ENCODE measurements around the gene GDI2. TPM values are rescaled to one million over a fixed set of nuclear protein-coding genes. Genes with fewer than 3 reads are reported as not detected.

The GDI2 gene
- total RNA-seq, 1 donor from 2014 or later, result 289 TPM

DNA sequence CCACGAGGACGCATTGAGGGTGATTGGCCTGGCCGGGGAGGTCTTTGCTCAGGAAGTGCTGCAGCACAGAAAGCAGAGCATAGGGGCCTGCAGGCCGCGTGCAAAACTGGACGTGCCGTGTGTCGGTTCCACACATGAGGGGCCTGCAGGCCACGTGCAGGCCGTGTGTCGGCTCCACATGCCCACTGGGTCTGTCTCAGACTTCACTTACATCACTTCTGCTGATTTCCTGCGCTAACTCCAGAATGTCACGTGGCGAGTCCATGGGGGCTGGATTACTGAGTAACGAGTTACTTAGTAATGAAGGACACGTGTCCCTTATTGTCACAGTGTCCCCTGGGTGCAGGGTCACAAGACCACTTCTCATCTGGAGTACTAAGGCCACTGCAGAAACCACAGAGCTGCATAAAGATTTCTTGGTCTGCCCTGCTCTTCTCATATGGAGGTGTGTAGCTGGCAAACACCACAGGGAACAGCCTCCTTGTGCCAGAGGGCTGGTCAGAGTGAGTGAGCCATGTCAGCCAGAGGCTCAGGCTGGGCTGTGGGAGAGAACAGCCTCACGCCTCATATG is 60.8 kb downstream of the GDI2 start:
- H3K27me3 Mint-ChIP-seq, result no peaks in the 10 kb centered on the region
- no peak for ATAC-seq (ENCODE audit: low read depth)
- intact Hi-C loops (cut with micrococcal nuclease), result no loop called here
- POLR2A ChIA-PET, result interaction anchor here (0.7 kb wide), 1 partner anchor 52 kb away, joined by 3 read pairs; no protein-coding TSS in a partner anchor
- no peak overlapping the region for H3K27ac Mint-ChIP-seq
- H3K36me3 Mint-ChIP-seq (ENCODE audit: low read depth), result peaks cover 75% of the 10 kb centered on the region
- TF ChIP-seq, protein P1, sequence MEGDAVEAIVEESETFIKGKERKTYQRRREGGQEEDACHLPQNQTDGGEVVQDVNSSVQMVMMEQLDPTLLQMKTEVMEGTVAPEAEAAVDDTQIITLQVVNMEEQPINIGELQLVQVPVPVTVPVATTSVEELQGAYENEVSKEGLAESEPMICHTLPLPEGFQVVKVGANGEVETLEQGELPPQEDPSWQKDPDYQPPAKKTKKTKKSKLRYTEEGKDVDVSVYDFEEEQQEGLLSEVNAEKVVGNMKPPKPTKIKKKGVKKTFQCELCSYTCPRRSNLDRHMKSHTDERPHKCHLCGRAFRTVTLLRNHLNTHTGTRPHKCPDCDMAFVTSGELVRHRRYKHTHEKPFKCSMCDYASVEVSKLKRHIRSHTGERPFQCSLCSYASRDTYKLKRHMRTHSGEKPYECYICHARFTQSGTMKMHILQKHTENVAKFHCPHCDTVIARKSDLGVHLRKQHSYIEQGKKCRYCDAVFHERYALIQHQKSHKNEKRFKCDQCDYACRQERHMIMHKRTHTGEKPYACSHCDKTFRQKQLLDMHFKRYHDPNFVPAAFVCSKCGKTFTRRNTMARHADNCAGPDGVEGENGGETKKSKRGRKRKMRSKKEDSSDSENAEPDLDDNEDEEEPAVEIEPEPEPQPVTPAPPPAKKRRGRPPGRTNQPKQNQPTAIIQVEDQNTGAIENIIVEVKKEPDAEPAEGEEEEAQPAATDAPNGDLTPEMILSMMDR (IDR thresholded peaks at IDR 0.05), result no peak
- no peak overlapping the region for H3K4me3 Mint-ChIP-seq
- no peaks in the 10 kb centered on the region for H3K9me3 Mint-ChIP-seq
- no peaks in the 10 kb centered on the region for H3K4me1 Mint-ChIP-seq
- CTCF ChIA-PET, result no interaction called here
- no peak for DNase-seq

- ATAC-seq (ENCODE audit: low read depth) (no peak), DNase-seq (no peak)
- Mint-ChIP-seq H3K36me3 (ENCODE audit: low read depth) (peaks cover 75% of the 10 kb centered on the region), H3K27ac (no peak overlapping the region), H3K4me1 (no peaks in the 10 kb centered on the region), H3K4me3 (no peak overlapping the region), H3K9me3 (no peaks in the 10 kb centered on the region), H3K27me3 (no peaks in the 10 kb centered on the region)
- intact Hi-C loops (cut with micrococcal nuclease), result no loop called here
- TF ChIP-seq, protein P1 (IDR thresholded peaks at IDR 0.05), result no peak
- ChIA-PET POLR2A (no interaction called here), CTCF (no interaction called here)
Observed at GRCh38 chr10:5751601-5752253, 61.5 kb downstream of the GDI2 start.

GRCh38 chr10:5748394-5748803 is 64.8 kb downstream of the GDI2 start:
- Mint-ChIP-seq H3K27ac (no peak overlapping the region), H3K9me3 (no peaks in the 10 kb centered on the region), H3K36me3 (ENCODE audit: low read depth) (peaks cover 91% of the 10 kb centered on the region), H3K4me1 (no peaks in the 10 kb centered on the region), H3K27me3 (no peaks in the 10 kb centered on the region), H3K4me3 (no peak overlapping the region)
- intact Hi-C loops (cut with micrococcal nuclease), result no loop called here
- no peak for ATAC-seq (ENCODE audit: low read depth)
- DNase-seq, result no peak
- ChIA-PET CTCF (no interaction called here), POLR2A (no interaction called here)
- TF ChIP-seq, protein P1 (IDR thresholded peaks at IDR 0.05), result no peak

GRCh38 chr10:5746197-5746596 is 67.0 kb downstream of the GDI2 start:
- no peak for DNase-seq
- ChIA-PET CTCF (interaction anchor here (0.7 kb wide), 1 partner anchor 49 kb away, joined by 4 read pairs; no protein-coding TSS in a partner anchor), POLR2A (interaction anchor here (0.9 kb wide), 1 partner anchor 9 kb away, joined by 11 read pairs; no protein-coding TSS in a partner anchor)
- TF ChIP-seq, protein P1 (IDR thresholded peaks at IDR 0.05), result no peak
- Mint-ChIP-seq H3K4me3 (no peak overlapping the region), H3K27me3 (no peaks in the 10 kb centered on the region), H3K36me3 (ENCODE audit: low read depth) (peaks cover 88% of the 10 kb centered on the region), H3K27ac (no peak overlapping the region), H3K9me3 (no peaks in the 10 kb centered on the region), H3K4me1 (peaks cover 3% of the 10 kb centered on the region)
- no peak for ATAC-seq (ENCODE audit: low read depth)
- intact Hi-C loops (cut with micrococcal nuclease), result no loop called here

- Mint-ChIP-seq H3K9me3 (no peaks in the 10 kb centered on the region), H3K27ac (no peak overlapping the region), H3K27me3 (no peaks in the 10 kb centered on the region), H3K4me3 (no peak overlapping the region), H3K36me3 (ENCODE audit: low read depth) (peaks cover 91% of the 10 kb centered on the region), H3K4me1 (peaks cover 3% of the 10 kb centered on the region)
- intact Hi-C loops (cut with micrococcal nuclease), result no loop called here
- TF ChIP-seq, protein P1 (IDR thresholded peaks at IDR 0.05), result no peak
- DNase-seq (no peak), ATAC-seq (ENCODE audit: low read depth) (no peak)
- ChIA-PET CTCF (no interaction called here), POLR2A (interaction anchor here (1.0 kb wide), 1 partner anchor 30 kb away, joined by 3 read pairs; no protein-coding TSS in a partner anchor)
Observed at GRCh38 chr10:5744849-5745248, 68.4 kb downstream of the GDI2 start.
